AG04449 (cell line): Measurements from ENCODE around the gene TRAF3.

Experiments used
- CTCF ChIA-PET: fragments of 350-600 bp; formaldehyde crosslinking; extraction: SDS; loops from one replicate; lab custom pipeline; 2021; ENCODE audit warnings: antibody characterized with exemption; lab: Yijun Ruan, JAX
- POLR2A ChIA-PET: fragments of 400-600, 350-600 bp; formaldehyde crosslinking; extraction: SDS; loops from one replicate; lab custom pipeline; 2020; ENCODE audit warnings: antibody characterized with exemption, inconsistent platforms; lab: Yijun Ruan, JAX
- DNase-seq: peaks from one replicate; pipeline ENCODE4 v3.0.0-alpha.2; 2010; ENCODE audit warnings: low read depth, low spot score
- H3K4me3 ChIP-seq: 2 replicates; pipeline ENCODE4 v1.5.1; 2011; ENCODE audit warnings: low read depth, mild to moderate bottlenecking, control low read depth, low read length
- CTCF ChIP-seq: IDR thresholded peaks from one replicate; pipeline ENCODE4 v1.5.1; 2011; ENCODE audit warnings: mild to moderate bottlenecking, moderate library complexity, low read length, control low read depth, inconsistent platforms; ENCODE audit not compliant: insufficient read depth; ENCODE audit errors: missing control alignments

The TRAF3 gene

GRCh38 chr14:102796661-102797190, 19.5 kb downstream of the TRAF3 start:
- no peak for TF ChIP-seq CTCF
- no peak for DNase-seq
- no peak overlapping the region for H3K4me3 ChIP-seq
- ChIA-PET CTCF (interaction anchor here (1.1 to 3.2 kb wide), 2 partner anchors 12 to 21 kb away, joined by 3 to 15 read pairs; no protein-coding TSS in a partner anchor), POLR2A (no interaction called here)

GRCh38 chr14:102798926-102799325, 21.7 kb downstream of the TRAF3 start:
- ChIA-PET CTCF (interaction anchor here (1.4 kb wide), 1 partner anchor 51 kb away, joined by 3 read pairs; no protein-coding TSS in a partner anchor), POLR2A (no interaction called here)
- no peak for DNase-seq

GRCh38 chr14:102799684-102800562, 22.7 kb downstream of the TRAF3 start:
- H3K4me3 ChIP-seq, result no peak overlapping the region
- peak; percentile 95 for DNase-seq
- TF ChIP-seq CTCF, result no peak
- ChIA-PET CTCF (interaction anchor here (1.4 kb wide), 1 partner anchor 50 kb away, joined by 3 read pairs; no protein-coding TSS in a partner anchor), POLR2A (interaction anchor here (0.6 kb wide), 1 partner anchor 27 kb away, joined by 3 read pairs; no protein-coding TSS in a partner anchor)

More at GRCh38 chr14:102798926-102799325, 21.7 kb downstream of the TRAF3 start:
- no peak for TF ChIP-seq CTCF
- no peak overlapping the region for H3K4me3 ChIP-seq

- ChIA-PET POLR2A (no interaction called here), CTCF (interaction anchor here (1.3 to 1.9 kb wide), 2 partner anchors 8 to 122 kb away, joined by 3 to 4 read pairs; no protein-coding TSS in a partner anchor)
- no peak overlapping the region for H3K4me3 ChIP-seq
- no peak for DNase-seq
- no peak for TF ChIP-seq CTCF
These were observed 25.7 kb downstream of the TRAF3 start for GRCh38 chr14:102802834-102803523.

- POLR2A ChIA-PET, result no interaction called here
- no peak overlapping the region for H3K4me3 ChIP-seq
- no peak for TF ChIP-seq CTCF
- no peak for DNase-seq
- CTCF ChIA-PET, result interaction anchor here (1.9 kb wide), 1 partner anchor 10 kb away, joined by 4 read pairs; no protein-coding TSS in a partner anchor
These were observed 27.6 kb downstream of the TRAF3 start for GRCh38 chr14:102804858-102805257.
